Cerebellar nuclear complex (tissue), 1 donor: ENCODE results near the gene PSMD13.
"Not testable (repeated sequence)": the region's sequence is repeated elsewhere in the genome, so short reads cannot be mapped to it uniquely, and the experiment has no call there.

Experiments used
- DNase-seq, 2 experiments: peaks; one replicate each; lab custom pipeline; 2025; lab: John Stamatoyannopoulos, UW

Gene PSMD13

GRCh38 chr11:217704-218103 is 19.1 kb upstream of the PSMD13 start:
- DNase-seq, result no peak

DNA sequence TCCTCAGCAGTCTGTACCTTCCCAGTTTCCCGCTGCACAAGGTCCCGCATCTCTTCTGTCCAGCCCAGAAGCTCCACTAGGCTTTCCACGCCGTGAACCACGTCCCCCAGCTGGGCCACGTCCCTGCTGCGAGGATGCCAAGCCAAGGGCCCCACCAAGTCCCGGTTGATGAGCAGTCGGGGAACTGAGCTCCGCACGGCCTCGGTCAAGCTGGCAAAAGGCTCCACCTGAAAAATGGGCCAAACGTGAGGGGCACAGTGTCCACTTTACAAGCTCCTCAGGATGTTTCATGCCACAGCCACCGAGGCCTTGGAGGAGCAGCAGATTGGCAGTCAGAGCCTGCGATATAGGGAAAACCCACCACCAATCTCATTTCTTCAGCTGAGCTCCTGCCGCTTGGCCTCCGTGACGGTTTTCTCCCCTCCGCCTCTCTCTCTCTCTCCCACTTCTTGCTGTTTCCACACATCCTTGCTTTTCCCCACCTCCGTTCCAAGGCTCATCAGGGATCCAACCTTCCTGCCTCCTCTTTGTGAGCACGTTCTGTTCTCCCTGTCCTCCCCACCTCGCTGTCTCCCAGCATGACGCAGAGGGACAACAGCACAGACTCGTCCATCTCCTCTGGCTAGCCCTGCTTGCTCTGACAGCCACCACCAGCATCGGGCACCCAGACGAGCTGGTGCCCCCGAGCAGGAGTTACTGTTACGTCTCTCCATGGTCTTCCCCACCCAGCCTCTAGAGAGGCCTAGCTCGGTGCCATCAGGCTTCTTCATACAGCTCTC is 17.8 kb upstream of the PSMD13 start:
- DNase-seq, result no peak

GRCh38 chr11:220641-221215 is 16.0 kb upstream of the PSMD13 start:
- DNase-seq, result not testable (repeated sequence)

DNA sequence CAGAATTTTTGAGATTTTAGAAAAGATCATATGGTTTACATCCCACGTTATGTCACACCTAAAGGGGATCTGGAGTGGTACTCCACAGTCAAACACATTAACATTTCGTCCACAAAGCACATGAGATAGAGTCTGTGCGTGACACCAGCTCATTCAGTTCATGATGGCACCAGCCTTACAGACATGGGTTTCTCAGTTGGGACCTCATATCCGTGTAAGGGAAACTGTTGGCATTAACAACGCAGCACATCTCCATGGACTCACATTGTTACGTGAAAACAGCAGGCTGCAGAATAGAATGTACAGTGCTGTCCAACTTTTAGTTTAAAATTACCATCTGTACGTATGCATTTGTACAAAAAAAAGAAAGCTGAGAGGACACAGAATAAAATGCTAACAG is 15.2 kb upstream of the PSMD13 start:
- no peak for DNase-seq

DNA sequence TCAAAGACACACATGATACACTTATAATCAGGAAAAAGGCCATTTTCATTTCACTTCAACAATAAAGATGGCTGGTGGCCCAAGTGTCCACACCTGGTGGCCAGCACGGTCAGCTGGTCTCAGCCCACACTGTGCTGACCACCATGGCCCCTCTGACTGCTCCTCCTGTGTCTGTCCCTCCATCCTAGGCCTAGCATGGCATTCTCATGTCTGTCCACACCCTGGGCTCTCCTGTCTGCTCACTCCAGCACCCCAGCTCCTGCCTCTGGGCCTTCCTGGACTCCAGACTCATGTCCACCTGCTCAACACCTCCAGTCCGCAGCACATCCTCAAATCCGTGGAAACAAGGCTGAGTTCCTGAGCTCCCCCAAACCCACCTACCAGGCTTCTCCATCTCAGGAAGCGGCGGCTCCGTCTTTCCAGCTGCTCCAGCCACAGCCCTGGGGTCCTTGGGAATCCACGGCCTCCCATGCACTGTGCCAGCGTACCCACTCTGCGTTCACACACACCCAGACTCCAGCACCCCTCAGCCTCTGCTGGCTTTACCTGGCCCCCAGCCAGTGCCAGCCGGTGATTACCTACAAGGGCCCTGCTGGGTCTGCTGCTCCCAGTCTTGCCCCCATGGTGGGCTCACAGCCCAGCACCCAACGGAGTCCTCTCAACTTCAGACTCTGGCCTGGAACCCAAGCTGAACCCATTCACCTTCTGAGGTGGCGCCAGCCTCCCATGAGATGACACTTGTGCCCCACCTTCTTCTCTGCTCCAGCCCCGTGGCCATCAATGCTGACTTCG is 14.6 kb upstream of the PSMD13 start:
- no peak for DNase-seq

DNA sequence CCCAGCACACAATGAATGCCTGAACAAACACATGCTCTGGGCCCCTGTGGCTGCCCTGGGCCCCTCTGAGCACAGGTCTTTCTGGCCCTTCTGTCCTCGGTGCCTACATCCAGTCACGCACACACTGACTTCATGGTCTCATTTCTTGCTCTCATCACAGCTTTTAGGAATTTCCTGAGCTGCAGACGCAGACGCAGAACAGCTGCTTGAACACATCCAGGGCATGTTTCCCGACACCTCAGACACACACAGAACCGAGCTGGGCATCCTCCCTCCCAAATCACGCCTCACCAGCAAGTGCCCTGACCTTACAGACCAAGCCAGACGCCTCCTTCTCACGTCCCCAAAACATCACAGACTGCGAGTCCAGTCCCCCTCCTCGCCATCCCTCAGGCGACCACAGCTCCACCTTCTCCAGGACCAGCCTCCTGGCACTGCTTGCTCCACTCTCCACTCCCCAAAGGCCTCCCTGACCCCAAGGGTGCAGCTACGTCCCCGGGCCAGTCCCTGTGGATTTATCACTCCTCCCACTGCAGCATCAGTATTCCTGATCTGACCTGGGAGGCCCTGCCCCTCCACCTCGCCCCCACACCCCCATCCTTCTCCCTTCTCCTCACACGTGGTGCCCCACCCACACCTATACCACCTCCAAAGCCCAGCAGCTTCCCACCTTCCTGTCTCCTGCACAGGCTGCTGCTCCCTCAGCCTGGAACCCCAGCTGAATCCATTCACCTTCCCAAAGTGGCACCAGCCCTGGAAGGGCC is 13.6 kb upstream of the PSMD13 start:
- DNase-seq, result no peak

DNA sequence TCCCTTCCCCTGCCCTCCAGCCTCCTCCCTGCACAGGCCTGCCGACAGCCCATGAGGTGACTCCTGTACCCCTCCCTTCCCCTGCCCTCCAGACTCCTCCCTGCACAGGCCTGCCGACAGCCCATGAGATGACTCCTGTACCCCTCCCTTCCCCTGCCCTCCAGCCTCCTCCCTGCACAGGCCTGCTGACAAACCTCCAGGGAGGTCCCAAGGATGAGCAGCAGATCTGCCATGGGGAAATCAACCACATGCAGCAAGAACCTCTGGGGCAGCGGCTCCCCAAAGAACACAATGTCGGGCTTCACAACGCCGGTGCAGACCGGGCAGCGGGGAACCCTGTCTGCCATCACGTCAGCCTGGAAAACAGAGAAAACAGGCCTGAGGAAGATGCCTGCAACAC is 12.9 kb upstream of the PSMD13 start:
- no peak for DNase-seq

- no peak for DNase-seq
These were observed 12.4 kb upstream of the PSMD13 start for GRCh38 chr11:224424-224823.

DNA sequence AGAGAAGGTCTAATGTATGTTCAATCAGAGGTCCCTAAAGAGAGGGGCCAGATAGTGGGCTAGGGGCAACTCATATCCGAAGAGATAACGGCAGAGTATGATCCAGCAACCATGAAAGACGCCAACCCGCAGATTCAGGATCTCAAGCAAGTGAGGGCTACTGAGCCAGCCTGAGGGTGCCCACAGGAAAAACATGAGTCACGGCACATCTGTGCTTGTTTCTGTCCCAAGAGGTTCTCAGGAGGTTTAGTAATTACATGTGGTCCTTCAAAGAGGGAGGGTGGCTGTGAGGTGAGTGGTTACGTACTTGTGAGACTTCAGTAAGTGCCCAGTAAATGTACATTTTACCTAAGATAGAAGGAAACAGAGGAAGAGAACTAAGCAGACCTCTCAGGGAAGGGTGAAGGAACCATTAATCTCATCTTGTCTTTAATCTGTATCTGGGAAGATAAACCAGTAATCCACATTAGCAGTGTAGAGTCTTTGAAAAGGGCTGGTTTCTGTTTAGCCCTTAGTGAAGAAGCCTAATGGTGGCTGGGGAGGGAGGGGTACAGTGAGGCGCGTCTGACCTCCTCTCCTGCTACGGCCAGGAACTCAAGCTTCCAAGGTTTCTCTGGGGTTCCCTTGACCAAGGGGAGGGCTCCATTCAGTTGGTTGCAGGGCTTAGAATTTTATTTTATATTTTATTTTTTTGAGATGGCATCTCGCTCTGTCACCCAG is 10.9 kb upstream of the PSMD13 start:
- DNase-seq, result no peak

DNA sequence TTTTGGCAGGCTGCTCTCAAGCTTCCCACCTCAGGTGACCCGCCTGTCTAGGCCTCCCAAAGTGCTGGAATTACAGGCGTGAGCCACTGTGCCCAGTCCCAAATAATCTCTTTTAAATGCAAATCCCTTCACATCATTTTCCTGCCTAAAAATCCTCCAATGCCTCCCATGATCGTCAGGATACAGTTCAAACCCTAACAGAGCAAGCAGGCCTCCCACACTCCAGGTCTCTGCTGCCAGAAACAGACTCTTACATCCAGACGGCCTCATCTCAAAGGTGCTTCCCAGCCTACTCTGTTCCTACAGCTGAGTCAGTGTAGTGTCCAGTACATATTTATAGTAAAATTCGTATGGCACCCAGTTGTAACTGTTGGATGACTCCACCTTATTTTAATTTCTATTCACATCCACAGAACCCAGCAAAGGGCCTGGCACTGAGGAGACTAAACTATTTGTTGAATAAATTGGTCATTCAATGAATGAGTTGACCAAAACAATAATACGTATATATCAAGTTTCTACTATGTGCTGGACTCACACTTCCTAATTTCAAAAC is 8.9 kb upstream of the PSMD13 start:
- no peak for DNase-seq

DNA sequence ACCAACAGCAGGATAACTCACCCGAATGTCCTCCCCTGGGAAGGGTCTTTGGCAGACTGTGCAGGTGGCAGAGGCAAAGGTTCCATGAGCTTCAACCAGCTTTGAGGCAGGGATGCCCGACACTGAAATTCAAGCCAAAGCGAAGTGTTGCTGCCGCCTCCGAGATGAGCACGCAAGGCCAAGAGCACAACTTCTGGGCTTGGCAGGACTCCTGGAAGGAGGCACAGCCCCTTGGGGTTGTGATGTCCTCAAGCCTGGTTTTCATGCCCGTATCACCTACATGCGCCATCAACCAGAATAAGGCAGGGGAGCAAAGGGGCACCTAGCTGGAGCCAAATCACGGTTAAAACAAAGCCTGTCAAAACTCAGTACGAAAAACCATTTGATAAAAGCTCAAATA is 6.3 kb upstream of the PSMD13 start:
- DNase-seq, result no peak

DNA sequence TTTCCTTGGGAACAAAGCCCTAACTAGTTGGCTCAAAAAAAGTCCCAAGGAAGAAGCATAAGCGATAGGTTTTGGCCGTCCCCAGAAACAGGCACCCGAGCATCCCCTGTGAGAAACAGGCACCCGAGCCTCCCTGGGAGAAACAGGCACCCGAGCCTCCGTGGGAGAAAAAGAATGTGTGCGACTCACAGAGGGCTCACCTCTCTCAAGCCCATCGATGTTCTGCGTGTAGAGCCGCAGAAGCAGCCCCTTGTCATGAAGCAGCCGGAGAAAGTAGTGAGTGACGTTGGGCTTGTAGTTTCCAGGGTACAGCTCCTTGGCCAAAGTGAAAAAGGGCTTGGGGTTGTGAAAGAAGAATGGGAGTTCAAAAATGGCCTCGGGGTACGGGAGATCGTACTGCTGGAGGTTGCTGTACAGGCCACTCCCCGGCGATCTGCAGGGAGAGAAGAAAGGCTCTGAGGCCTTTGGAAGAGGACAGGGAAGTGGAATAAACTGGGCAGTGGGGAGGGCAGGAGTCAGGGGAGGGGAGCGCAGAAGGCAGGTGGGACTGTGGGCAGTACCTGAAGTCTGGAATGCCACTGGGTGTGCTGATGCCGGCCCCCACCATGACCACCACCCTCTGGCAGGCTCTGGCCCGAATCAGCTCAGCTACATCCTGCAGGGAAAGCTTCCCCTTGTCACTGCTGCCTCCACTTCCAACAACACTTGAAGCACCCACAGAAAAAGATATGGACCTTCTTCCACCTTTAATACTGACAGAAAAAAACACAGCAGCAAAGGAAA is 3.8 kb upstream of the PSMD13 start:
- DNase-seq, result no peak

- no peak for DNase-seq
These were observed 1.6 kb upstream of the PSMD13 start for GRCh38 chr11:235180-235579.

DNA sequence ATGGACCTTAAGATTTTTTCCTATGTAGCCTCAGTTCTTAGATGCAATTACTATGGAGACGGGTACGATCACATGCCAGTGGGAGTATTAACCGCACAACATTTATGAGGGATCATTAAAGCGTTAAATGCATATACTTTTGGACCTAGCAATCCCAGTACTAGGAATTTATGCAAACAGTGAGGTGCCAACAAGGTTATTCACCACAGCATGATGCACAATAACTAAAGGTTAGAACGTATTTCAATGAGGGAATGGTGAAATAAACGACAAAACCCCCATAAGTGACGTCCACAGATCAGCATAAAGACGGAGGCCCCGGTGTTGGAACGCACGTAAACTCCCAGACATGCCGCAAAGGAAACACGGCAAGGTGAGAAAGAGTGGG is 1.2 kb upstream of the PSMD13 start:
- no peak for DNase-seq

DNA sequence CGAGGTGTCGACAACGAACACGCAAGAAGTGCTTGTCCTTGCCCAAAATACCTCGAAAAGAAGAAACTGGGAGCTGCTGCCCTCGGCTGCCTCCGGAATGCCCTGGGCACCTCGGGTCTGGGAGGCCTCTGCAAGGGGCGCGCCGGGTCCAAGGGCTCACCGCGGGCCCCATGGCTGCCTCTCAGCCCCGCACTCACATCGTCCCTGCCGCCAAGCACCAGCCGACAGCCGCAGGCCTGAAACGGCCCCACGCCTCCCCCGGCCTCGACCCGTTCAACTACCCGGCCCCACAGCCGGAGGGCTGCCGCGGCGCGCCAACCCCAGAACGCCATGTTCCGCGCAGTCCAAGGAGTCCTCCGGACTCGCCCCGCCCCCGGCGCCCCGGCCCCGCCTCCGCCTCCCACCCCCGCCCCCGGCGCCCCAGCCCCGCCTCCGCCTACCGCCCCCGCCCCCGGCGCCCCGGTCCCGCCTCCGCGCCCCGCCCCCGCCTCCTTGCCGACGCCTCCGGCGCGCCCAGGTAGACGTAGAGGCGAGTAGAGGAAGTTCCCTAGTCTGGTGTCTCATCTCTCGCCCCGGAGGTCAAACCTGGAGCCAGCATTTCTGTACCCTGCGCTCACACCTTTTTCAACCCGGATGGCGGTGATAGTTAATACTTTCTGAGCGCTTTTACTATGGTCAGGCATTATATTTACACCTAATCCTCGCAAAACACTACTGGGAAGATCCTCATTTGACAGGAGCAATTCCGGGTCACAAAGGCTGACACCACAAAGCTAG is 591 bp upstream of the PSMD13 start, which contains the start of gene SIRT3:
SIRT3 (minus strand) TSS at position 346 of the 777 bp plus-strand sequence; CDS start at position 332, 14 bp downstream.
- DNase-seq, result peak in 1 of 2 experiments; percentile 45

DNA sequence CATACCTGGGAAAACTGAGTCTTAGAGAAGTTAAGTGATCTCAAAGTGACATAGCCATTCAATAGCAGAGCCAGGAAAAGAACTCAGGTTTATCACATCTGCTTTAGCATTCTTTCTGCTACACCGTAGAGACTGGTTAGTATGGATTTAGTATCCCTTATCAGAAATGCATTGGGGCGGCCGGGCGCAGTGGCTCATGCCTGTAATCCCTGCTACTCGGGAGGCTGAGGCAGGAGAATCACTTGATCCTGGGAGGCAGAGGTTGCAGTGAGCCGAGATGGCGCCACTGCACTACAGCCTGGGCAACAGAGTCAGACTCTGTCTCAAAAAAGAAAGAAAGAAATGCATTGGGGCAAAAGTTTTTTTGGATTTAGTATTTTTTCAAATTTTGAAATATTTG is 1.6 kb downstream of the PSMD13 start:
- DNase-seq, result not testable (repeated sequence)

GRCh38 chr11:240315-240714 is 3.5 kb downstream of the PSMD13 start:
- no peak for DNase-seq

DNA sequence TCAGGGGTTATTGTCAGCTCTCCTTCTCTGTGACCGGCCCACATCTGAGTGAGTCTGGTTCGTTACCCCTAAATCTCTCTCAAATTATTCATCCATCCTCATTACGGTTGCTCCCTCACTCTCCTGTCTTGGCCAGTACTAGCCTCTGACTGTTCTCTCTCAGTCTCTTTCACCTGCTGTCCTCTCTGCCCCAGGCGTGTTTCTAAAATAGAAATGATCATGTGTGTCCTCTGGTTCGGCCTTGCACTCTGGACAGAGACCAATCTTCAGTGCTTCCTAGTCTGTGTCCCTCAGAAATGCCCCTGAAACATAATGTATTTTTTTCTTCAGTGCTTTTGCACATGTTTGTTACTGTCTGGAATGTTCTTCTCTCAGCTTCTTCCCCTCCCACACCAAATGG is 4.9 kb downstream of the PSMD13 start:
- no peak for DNase-seq

DNA sequence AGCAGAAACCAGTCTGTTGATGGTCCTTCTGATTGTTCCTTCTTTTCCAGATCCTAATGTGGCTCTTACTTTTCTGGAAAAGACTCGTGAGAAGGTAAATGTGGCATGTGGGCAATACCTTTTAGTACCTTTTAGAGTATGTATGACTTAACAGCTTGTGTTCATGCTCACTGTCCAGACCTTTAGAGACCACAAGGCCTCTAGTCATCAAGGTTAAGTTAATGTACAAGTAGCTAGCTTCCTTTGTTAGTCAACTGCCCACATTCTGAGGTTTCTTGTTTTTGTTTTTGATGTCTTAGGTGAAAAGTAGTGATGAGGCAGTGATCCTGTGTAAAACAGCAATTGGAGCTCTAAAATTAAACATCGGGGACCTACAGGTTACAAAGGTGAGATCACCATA is 7.6 kb downstream of the PSMD13 start:
- no peak for DNase-seq

- DNase-seq, result no peak
These were observed 12.3 kb downstream of the PSMD13 start for GRCh38 chr11:249062-249461.
